HG02588 (cell line): ENCODE data around the gene SIM1.

Experiments used
- ATAC-seq: cut with Tn5 transposase; IDR thresholded peaks from one replicate; pipeline ENCODE4 v1.9.1; 2021; ENCODE audit warnings: mild to moderate bottlenecking, moderate library complexity; ENCODE audit not compliant: unreplicated experiment

SIM1 gene

GRCh38 chr6:100464903-100465700, at the start of gene SIM1:
Gene SIM1 (minus strand): TSS chr6:100464921. CDS start chr6:100463468, 1,453 bp downstream.
- peak; percentile 60 for ATAC-seq

GRCh38 chr6:100512203-100512862, 47.6 kb upstream of the SIM1 start:
- no peak for ATAC-seq

DNA sequence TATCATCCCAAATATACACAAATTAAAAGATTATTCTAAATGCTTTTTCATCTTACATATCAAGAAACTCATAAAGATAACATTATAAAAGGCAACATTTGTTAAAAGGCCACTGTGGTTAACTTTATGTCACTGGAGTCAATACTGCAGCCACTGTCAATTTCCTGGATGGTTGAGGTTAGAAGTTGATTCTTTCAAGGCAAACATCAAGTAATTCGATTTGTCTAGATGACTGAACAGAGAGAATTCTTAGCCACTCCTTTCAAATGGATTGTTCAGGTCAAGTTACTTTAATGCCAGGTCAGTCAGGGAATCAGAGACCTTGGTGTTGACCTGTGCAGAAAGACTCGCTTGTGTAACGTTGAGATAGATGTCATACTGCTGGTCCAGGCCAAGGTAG, 44.4 kb upstream of the SIM1 start:
- no peak for ATAC-seq

GRCh38 chr6:100506651-100507050, 41.9 kb upstream of the SIM1 start:
- ATAC-seq: no peak

- ATAC-seq: peak; percentile 70
Observed at GRCh38 chr6:100504786-100505737, 40.3 kb upstream of the SIM1 start.

DNA sequence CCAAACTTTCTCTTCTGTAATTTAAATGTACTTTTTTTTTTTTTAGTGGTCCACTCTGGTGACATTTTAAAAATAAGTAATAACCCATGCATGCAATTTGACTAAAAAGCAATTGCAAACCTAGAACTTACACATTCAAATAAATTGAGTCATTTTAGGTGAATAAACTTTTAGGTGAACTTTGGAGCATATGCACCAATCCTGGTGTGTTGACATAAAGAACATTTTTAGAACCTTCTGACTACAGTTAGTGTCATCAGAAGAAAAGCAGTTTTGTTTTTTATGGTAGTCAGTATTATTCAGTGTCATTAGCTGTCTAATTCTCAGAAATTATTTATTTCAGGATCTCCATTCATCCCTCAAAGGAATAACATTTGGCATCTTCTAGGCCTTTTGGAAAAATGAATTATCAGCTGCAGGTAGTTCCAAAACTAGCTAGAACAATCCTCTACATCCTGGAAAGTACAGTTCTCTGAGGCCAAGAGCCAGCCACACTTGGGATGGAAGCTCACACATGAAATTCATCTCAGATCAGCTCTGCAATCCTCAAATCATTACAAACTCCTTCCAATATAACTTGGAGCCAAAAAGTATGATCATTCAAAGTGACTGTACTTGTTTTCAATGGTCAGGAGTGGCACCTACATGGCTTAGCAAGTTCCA, 38.5 kb upstream of the SIM1 start:
- ATAC-seq: no peak

DNA sequence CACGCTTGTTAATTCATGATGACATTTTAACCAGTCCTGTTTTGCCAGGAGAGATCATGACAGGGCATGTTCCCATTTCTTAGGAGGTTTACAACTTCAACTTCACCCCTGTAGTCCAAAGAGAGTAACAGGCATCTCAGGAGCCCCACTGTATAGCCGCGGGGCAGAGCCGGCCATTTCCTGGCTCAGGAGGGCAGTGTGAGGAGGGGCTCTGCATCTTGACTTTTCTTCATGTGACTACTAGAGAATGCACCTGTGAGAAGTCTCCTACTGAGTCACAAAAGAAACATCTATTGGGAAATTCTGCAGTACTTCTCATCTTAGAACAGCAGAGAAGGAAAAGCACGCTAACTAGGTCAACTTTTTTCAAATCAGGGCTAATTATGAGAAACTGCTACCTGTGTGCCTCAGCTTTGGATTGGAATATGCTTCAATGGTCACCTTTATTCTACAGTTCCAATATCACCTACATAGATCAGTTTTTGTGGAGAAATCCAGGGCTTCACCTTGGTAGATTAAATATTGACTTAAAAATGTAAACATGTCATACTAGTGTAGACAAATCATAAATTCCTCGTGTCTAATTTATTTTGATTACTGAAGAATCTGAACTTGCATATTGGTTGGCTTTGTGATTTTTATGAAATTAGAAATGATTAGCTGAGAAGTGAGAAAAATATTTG, 28.6 kb upstream of the SIM1 start:
- no peak for ATAC-seq

DNA sequence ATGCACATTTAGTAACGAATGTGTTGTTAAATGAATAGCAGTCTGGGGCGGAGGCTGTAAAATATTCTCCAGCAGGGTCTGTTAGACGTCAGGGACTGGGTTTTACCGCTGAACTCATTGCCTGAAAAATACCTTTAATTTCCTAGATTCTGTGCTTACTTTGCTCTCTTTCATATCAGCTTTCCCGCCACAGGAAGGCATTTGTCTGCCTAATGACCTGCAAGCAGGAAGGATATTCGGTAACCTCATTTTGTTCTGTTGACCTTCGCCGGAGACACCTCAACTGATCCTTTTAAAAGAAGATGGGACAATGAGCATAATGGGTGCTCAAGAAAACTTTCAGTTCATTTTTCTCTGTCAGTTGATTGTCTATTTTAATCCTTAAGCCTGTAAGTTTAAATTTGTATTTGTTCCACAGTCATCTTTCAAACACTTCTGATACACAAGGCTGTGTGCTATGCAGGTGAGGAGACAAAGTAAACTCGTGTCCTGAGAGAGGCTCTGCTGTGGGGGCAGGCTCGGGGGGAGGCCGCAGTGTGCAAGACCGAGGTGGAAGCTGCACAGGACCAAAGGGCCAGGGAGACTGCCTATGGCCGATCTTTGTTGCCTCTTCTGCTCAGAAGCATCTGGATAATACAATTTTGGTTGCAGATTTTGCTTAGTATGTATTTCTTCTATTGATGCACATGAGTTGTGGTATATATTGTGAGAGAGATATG, 27.4 kb upstream of the SIM1 start:
- no peak for ATAC-seq

DNA sequence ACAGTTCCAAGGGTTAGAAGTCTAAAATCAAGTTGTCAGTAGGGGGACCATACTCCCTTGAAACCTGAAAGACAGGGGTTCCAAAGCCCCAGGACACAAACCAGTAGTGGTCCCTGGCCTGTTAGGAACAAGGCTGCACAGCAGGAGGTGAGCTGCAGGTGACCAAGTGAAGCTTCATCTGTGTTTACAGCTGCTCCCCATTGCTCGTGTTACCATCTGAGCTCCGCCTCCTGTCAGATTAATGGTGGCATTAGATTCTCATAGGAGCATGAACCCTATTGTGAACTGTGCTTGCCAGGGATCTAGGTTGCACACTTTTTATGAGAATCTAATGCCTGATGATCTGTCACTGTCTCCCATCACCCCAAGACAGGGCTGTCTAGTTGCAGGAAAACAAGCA, 25.3 kb upstream of the SIM1 start:
- ATAC-seq: no peak

DNA sequence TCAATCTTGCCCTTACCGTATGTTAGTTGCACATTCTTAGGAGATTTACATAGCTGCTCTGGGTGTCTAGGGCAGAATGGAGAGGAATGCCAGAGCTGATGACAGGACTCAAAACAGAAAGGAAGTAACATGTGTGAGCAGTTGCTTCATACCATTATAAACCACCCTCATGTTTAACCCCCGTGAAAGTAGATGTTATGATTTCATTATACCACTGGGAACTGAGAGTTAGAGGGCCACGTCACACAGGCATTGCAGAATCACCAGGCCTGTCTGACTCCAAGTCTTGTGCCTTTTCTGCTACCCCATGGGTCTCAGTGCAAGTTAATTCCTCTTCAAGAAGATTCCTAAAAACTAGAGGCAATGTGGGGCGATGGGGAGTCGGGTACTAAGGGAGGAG, 23.5 kb upstream of the SIM1 start:
- ATAC-seq: no peak

DNA sequence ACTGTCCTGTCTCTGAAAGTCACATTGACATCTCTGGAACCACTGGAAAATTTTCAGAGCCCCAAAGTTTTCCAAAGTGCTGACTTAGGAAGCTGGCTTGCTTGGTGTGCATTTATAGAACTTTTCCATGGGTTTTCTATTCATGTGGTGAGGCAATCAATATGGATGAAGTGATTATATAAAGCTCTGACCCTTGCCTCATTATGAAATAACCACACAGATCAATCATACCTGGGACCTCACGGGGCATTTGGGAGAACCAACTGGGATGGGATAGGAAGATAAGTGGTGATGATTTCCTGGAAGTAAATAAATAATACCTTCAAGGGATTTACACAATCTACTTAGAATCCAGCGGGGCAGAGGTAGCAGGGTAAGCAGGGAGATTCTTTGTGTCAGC, 22.9 kb upstream of the SIM1 start:
- ATAC-seq: no peak

- no peak for ATAC-seq
Observed at GRCh38 chr6:100485268-100485667, 20.5 kb upstream of the SIM1 start.

DNA sequence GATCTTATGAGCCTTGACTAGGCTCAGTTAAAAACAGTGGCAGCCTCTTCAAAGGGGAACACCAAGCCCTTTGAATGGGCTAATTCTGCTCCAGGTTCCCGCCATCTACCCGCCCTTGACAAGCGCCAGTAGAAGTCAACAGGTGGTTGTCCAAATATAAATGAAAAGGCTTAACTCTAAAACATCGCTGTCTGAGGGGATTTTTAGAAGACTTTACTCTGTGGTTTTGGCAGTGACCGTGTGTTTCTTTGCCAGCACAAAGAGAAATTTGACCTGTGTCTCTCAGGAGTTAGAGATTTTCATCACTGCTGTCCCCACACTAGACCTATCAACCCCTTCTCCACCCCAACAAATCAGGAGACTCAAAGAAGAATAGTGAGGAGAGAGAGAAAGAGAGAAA, 19.8 kb upstream of the SIM1 start:
- ATAC-seq: peak; percentile 54

DNA sequence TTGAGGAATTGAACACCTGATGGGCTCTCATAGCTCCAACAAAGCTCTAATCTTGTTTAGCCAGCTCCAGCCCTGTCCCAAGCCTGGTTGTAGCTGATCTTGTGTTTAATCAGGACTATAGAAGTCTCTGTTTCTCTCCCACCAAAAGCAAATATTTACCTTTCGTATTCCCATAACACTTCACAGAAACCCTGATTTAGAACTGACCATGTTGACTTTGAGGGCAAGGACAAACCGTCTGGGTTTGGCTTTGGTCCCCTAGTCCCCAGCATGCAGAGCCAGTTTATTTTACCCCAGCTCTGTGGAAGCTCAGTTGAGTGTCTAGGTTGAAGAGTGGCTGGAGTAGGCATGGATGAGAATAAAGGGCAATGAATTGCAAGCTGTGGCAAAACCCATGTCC, 18.0 kb upstream of the SIM1 start:
- ATAC-seq: no peak

DNA sequence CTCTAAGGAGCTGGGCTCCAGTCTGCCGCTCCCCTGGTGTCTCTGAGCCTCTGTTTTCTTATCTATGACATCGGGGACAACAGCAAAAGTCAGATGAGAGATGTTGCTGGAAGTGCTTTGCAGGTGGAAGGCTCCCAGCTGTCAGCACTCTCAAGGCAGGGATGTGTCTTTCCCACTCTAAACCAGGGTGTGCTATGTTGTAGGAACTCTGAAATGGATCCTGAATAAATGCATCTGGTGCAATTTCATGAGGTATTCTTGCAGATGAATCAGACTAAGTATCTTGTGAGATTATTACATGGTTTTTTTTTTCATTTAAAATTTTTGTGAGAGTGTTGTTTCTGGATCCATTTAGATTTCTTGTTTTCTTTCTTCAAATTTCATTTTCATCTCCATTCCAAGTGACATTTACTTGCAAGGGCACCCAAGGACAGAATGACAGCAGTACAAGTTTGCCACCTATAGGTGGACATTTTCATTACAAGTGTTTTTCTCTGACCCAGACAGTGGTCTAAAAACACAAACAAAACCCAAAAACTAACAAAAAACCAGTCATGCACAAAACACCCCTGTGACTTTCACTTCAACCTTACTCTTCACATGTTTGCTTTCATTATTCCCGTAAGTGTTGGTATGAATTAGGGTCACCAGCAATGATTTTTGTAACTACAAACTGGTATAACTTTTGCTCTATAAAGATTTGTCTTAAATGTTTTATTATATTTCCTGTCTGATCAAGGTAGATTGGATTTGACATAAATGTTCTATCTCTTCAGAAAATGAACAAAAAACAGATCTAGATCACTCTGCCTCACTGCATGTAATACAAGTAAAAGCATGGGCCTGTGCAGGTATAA, 14.7 kb upstream of the SIM1 start:
- peak; percentile 39 for ATAC-seq

DNA sequence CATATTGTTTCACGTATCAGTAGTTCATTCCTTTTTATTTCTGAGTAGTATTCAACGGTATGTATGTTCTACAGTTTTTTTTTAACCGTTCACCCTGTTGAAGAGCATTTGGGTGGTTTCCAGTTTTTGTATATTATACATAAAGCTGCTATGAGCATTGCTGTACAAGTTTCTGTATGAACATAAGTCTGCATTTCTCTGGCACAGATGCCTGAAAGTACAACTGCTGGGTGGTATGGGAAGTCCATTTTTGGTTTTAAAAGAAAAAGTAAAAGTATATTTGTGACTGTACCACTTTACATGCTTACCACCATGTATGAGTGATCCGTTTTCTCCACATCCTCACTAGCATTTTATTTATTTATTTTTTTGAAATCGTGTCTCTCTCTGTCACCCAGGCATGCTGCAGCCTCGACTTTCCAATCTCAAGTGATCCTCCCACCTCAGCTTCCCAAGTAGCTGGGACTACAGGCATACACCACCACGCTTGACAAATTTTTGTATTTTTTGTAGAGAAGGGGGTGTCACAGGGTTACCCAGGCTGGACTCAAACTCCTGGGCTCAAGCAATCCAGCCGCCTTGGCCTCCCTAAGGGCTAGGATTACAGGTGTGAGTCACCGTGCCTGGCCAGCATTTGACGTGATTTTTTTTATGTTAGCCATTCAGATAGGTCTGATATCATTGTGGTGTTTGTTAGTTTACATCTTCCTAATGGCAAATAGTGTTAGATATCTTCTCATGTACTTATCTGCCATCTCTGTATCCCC, 11.0 kb upstream of the SIM1 start:
- peak; percentile 84 for ATAC-seq

DNA sequence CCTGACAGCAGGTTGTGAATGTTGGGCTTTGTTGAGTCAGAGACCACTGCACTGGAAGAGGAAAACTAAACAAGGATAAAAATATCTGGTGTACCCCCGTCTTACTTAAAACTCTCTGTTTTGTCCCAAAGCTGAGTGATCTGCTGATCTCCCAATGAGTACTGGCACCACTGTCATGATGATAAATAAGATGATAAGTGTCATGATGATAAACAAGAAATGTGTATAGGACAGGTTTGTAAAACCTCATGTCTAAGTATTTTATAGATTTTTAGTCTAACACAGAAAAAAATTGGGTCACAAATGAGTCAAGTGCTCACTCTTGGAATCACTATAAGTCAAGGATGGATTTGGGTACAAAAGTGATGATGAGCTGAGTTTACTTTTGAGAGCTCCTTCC, 8.5 kb upstream of the SIM1 start:
- no peak for ATAC-seq

GRCh38 chr6:100472674-100473073, 8.0 kb upstream of the SIM1 start:
- peak; percentile 86 for ATAC-seq
